T-helper 1 cell treated with Interleukin-12 subunit alpha and Interleukin-12 subunit beta and Interleukin-4 antibody, amounts not matched to agents 30 μg/mL and 1 μg/mL, for 36 hours (primary cell): ENCODE data around the gene LKAAEAR1.
"Not testable (repeated sequence)": the region's sequence is repeated elsewhere in the genome, so short reads cannot be mapped to it uniquely, and the experiment has no call there.

Experiments used
- H3K27ac Mint-ChIP-seq: one replicate; pipeline ENCODE4 v1.8.0; 2021; ENCODE audit warnings: mild to moderate bottlenecking, mixed read lengths
- H3K27me3 Mint-ChIP-seq: one replicate; pipeline ENCODE4 v1.8.0; 2021; ENCODE audit warnings: low read depth, mixed read lengths
- H3K36me3 Mint-ChIP-seq: one replicate; pipeline ENCODE4 v1.8.0; 2021; ENCODE audit warnings: low read depth, mixed read lengths
- H3K4me1 Mint-ChIP-seq: one replicate; pipeline ENCODE4 v1.8.0; 2021; ENCODE audit warnings: low read depth, mixed read lengths
- H3K4me3 Mint-ChIP-seq: one replicate; pipeline ENCODE4 v1.8.0; 2021; ENCODE audit warnings: mild to moderate bottlenecking, moderate library complexity, mixed read lengths
- H3K9me3 Mint-ChIP-seq: one replicate; pipeline ENCODE4 v1.8.0; 2021; ENCODE audit warnings: mixed read lengths

Gene LKAAEAR1

GRCh38 chr20:64095927-64096326 lies 11.7 kb upstream of the LKAAEAR1 start:
- Mint-ChIP-seq H3K4me1 (peaks cover 1% of the 10 kb centered on the region), H3K27ac (no peak overlapping the region), H3K4me3 (no peak overlapping the region), H3K36me3 (no peaks in the 10 kb centered on the region), H3K9me3 (peaks cover 5% of the 10 kb centered on the region), H3K27me3 (peaks cover 3% of the 10 kb centered on the region)

GRCh38 chr20:64095455-64095854 lies 11.3 kb upstream of the LKAAEAR1 start:
- H3K4me1 Mint-ChIP-seq: peaks cover 1% of the 10 kb centered on the region
- no peaks in the 10 kb centered on the region for H3K27me3 Mint-ChIP-seq
- H3K27ac Mint-ChIP-seq: no peak overlapping the region
- H3K36me3 Mint-ChIP-seq: no peaks in the 10 kb centered on the region
- peaks cover 5% of the 10 kb centered on the region for H3K9me3 Mint-ChIP-seq
- no peak overlapping the region for H3K4me3 Mint-ChIP-seq

- H3K9me3 Mint-ChIP-seq: peaks cover 5% of the 10 kb centered on the region
- H3K4me3 Mint-ChIP-seq: no peak overlapping the region
- H3K27ac Mint-ChIP-seq: no peak overlapping the region
- no peaks in the 10 kb centered on the region for H3K36me3 Mint-ChIP-seq
- H3K4me1 Mint-ChIP-seq: peaks cover 1% of the 10 kb centered on the region
- peaks cover 10% of the 10 kb centered on the region for H3K27me3 Mint-ChIP-seq
Measured at GRCh38 chr20:64093013-64093503, 8.9 kb upstream of the LKAAEAR1 start.

- H3K27ac Mint-ChIP-seq: no peak overlapping the region
- peaks cover 5% of the 10 kb centered on the region for H3K9me3 Mint-ChIP-seq
- H3K4me1 Mint-ChIP-seq: peaks cover 1% of the 10 kb centered on the region
- H3K4me3 Mint-ChIP-seq: no peak overlapping the region
- H3K27me3 Mint-ChIP-seq: peaks cover 10% of the 10 kb centered on the region
- H3K36me3 Mint-ChIP-seq: no peaks in the 10 kb centered on the region
Measured at GRCh38 chr20:64092258-64093012, 8.2 kb upstream of the LKAAEAR1 start.

GRCh38 chr20:64091770-64092169 lies 7.6 kb upstream of the LKAAEAR1 start:
- Mint-ChIP-seq H3K9me3 (peaks cover 2% of the 10 kb centered on the region), H3K36me3 (no peaks in the 10 kb centered on the region), H3K27ac (no peak overlapping the region)

GRCh38 chr20:64091340-64091739 lies 7.1 kb upstream of the LKAAEAR1 start:
- no peak overlapping the region for H3K27ac Mint-ChIP-seq
- no peaks in the 10 kb centered on the region for H3K36me3 Mint-ChIP-seq
- H3K4me1 Mint-ChIP-seq: peaks cover 1% of the 10 kb centered on the region
- no peaks in the 10 kb centered on the region for H3K9me3 Mint-ChIP-seq
- H3K4me3 Mint-ChIP-seq: no peak overlapping the region
- H3K27me3 Mint-ChIP-seq: peaks cover 15% of the 10 kb centered on the region

More at GRCh38 chr20:64091770-64092169, 7.6 kb upstream of the LKAAEAR1 start:
- peaks cover 1% of the 10 kb centered on the region for H3K4me1 Mint-ChIP-seq
- no peak overlapping the region for H3K4me3 Mint-ChIP-seq
- H3K27me3 Mint-ChIP-seq: peaks cover 11% of the 10 kb centered on the region

- Mint-ChIP-seq H3K9me3 (no peaks in the 10 kb centered on the region), H3K27me3 (peaks cover 27% of the 10 kb centered on the region), H3K4me3 (no peak overlapping the region), H3K36me3 (no peaks in the 10 kb centered on the region), H3K27ac (no peak overlapping the region), H3K4me1 (peaks cover 1% of the 10 kb centered on the region)
Measured at GRCh38 chr20:64090165-64090564, 6.0 kb upstream of the LKAAEAR1 start.

- peaks cover 37% of the 10 kb centered on the region for H3K27me3 Mint-ChIP-seq
- not testable (repeated sequence) for H3K4me1 Mint-ChIP-seq, H3K4me3 Mint-ChIP-seq, H3K27ac Mint-ChIP-seq, H3K36me3 Mint-ChIP-seq, H3K9me3 Mint-ChIP-seq
Measured at GRCh38 chr20:64088586-64088985, 4.4 kb upstream of the LKAAEAR1 start.

GRCh38 chr20:64087226-64087825 lies 3.1 kb upstream of the LKAAEAR1 start:
- not testable (repeated sequence) for H3K36me3 Mint-ChIP-seq, H3K4me1 Mint-ChIP-seq, H3K27ac Mint-ChIP-seq, H3K9me3 Mint-ChIP-seq, H3K4me3 Mint-ChIP-seq
- peaks cover 37% of the 10 kb centered on the region for H3K27me3 Mint-ChIP-seq

- Mint-ChIP-seq H3K27ac (no peak overlapping the region), H3K4me1 (peaks cover 6% of the 10 kb centered on the region), H3K27me3 (peaks cover 41% of the 10 kb centered on the region), H3K36me3 (no peaks in the 10 kb centered on the region), H3K4me3 (no peak overlapping the region), H3K9me3 (no peaks in the 10 kb centered on the region)
Measured at GRCh38 chr20:64086801-64087200, 2.6 kb upstream of the LKAAEAR1 start.

- peak overlapping the region; percentile 19 for H3K27ac Mint-ChIP-seq
- H3K36me3 Mint-ChIP-seq: no peaks in the 10 kb centered on the region
- no peaks in the 10 kb centered on the region for H3K9me3 Mint-ChIP-seq
- peaks cover 44% of the 10 kb centered on the region for H3K27me3 Mint-ChIP-seq
- H3K4me1 Mint-ChIP-seq: peaks cover 12% of the 10 kb centered on the region
- peak overlapping the region; percentile 78 for H3K4me3 Mint-ChIP-seq
Measured at GRCh38 chr20:64084685-64085152, 521 bp upstream of the LKAAEAR1 start.

GRCh38 chr20:64083378-64083803 lies 807 bp downstream of the LKAAEAR1 start:
- Mint-ChIP-seq H3K9me3 (no peaks in the 10 kb centered on the region), H3K36me3 (peaks cover 2% of the 10 kb centered on the region), H3K4me3 (peak overlapping the region; percentile 71), H3K27ac (no peak overlapping the region), H3K4me1 (peaks cover 13% of the 10 kb centered on the region), H3K27me3 (peaks cover 37% of the 10 kb centered on the region)

- peak overlapping the region; percentile 71 for H3K4me3 Mint-ChIP-seq
- H3K27ac Mint-ChIP-seq: no peak overlapping the region
- no peaks in the 10 kb centered on the region for H3K9me3 Mint-ChIP-seq
- H3K4me1 Mint-ChIP-seq: peaks cover 14% of the 10 kb centered on the region
- peaks cover 2% of the 10 kb centered on the region for H3K36me3 Mint-ChIP-seq
- peaks cover 34% of the 10 kb centered on the region for H3K27me3 Mint-ChIP-seq
Measured at GRCh38 chr20:64082820-64083377, 1.3 kb downstream of the LKAAEAR1 start.

GRCh38 chr20:64082126-64082731 lies 2.0 kb downstream of the LKAAEAR1 start:
- H3K36me3 Mint-ChIP-seq: peaks cover 5% of the 10 kb centered on the region
- peak overlapping the region; percentile 68 for H3K27ac Mint-ChIP-seq
- H3K27me3 Mint-ChIP-seq: peaks cover 34% of the 10 kb centered on the region
- H3K4me3 Mint-ChIP-seq: peak overlapping the region; percentile 60
- peaks cover 17% of the 10 kb centered on the region for H3K4me1 Mint-ChIP-seq
- no peaks in the 10 kb centered on the region for H3K9me3 Mint-ChIP-seq
